Nephron (organoid): ENCODE measurements around the gene CFAP97D1.

Source experiments
- H3K27ac Mint-ChIP-seq, 3 experiments: 2 replicates each; pipeline ENCODE4 v1.8.0; 2020; ENCODE audit warnings: mixed read lengths in 3 of 3, mild to moderate bottlenecking in 2 of 3, moderate library complexity in 1 of 3
- H3K27me3 Mint-ChIP-seq: 2 replicates; pipeline ENCODE4 v1.8.0; 2021; ENCODE audit warnings: low read depth, mild to moderate bottlenecking, moderate library complexity, mixed read lengths
- H3K36me3 Mint-ChIP-seq: 2 replicates; pipeline ENCODE4 v1.8.0; 2020; ENCODE audit warnings: low read depth, mixed read lengths
- H3K4me1 Mint-ChIP-seq: 2 replicates; pipeline ENCODE4 v1.8.0; 2020; ENCODE audit warnings: mixed read lengths
- H3K4me3 Mint-ChIP-seq, 3 experiments: 2 replicates each; pipeline ENCODE4 v1.8.0; 2020; ENCODE audit warnings: mild to moderate bottlenecking in 3 of 3, mixed read lengths in 3 of 3, moderate library complexity in 2 of 3
- H3K9me3 Mint-ChIP-seq: 2 replicates; pipeline ENCODE4 v1.8.0; 2020; ENCODE audit warnings: mixed read lengths
- CTCF ChIP-seq, 3 experiments: fragments of 200-600 bp; sonication (generic); IDR thresholded peaks; one replicate each; pipeline ENCODE4 v1.5.0; 2021; ENCODE audit warnings: antibody characterized with exemption in 3 of 3; ENCODE audit not compliant: unreplicated experiment in 3 of 3

CFAP97D1 gene

DNA sequence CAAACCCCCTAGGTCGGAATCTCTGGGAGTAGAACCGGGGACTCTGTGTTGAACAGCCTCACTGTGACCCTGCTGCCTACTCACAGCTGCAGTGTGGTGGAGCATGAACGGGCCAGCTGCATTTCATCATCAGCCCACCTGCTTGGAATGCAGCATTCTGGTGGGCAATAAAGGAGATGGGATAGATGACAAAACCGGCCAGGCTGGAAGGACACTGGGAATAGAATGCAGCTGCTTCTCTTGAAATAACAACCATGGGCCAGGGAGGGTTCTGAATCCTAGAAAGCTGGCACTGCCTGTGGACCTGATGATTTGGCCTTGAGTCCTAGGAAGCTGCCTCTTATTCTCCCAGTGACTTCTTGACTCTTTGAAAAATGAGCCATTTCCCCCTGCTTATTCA is 23.5 kb downstream of the CFAP97D1 start:
- peak overlapping the region in 2 of 3 experiments; percentile 22 to 29 for H3K27ac Mint-ChIP-seq
- TF ChIP-seq CTCF (IDR thresholded peaks at IDR 0.05; ENCODE audit: unreplicated experiment in 3 of 3): no peak
- no peaks in the 10 kb centered on the region for H3K9me3 Mint-ChIP-seq
- H3K4me3 Mint-ChIP-seq: peak overlapping the region in 1 of 3 experiments; percentile 42
- H3K27me3 Mint-ChIP-seq: no peaks in the 10 kb centered on the region
- H3K36me3 Mint-ChIP-seq: peaks cover 37% of the 10 kb centered on the region
- H3K4me1 Mint-ChIP-seq: peaks cover 21% of the 10 kb centered on the region

- Mint-ChIP-seq H3K9me3 (no peaks in the 10 kb centered on the region), H3K4me3 (no peak overlapping the region), H3K27me3 (no peaks in the 10 kb centered on the region), H3K36me3 (peaks cover 41% of the 10 kb centered on the region), H3K27ac (no peak overlapping the region), H3K4me1 (peaks cover 24% of the 10 kb centered on the region)
- no peak for TF ChIP-seq CTCF (IDR thresholded peaks at IDR 0.05; ENCODE audit: unreplicated experiment in 3 of 3)
These were observed 24.9 kb downstream of the CFAP97D1 start for GRCh38 chr17:43805117-43805516.

GRCh38 chr17:43808076-43808475 is 27.8 kb downstream of the CFAP97D1 start:
- Mint-ChIP-seq H3K4me3 (no peak overlapping the region), H3K27ac (no peak overlapping the region), H3K9me3 (no peaks in the 10 kb centered on the region), H3K27me3 (no peaks in the 10 kb centered on the region), H3K36me3 (peaks cover 35% of the 10 kb centered on the region), H3K4me1 (peaks cover 22% of the 10 kb centered on the region)
- no peak for TF ChIP-seq CTCF (IDR thresholded peaks at IDR 0.05; ENCODE audit: unreplicated experiment in 3 of 3)

GRCh38 chr17:43809121-43809520 is 28.9 kb downstream of the CFAP97D1 start:
- peaks cover 31% of the 10 kb centered on the region for H3K36me3 Mint-ChIP-seq

DNA sequence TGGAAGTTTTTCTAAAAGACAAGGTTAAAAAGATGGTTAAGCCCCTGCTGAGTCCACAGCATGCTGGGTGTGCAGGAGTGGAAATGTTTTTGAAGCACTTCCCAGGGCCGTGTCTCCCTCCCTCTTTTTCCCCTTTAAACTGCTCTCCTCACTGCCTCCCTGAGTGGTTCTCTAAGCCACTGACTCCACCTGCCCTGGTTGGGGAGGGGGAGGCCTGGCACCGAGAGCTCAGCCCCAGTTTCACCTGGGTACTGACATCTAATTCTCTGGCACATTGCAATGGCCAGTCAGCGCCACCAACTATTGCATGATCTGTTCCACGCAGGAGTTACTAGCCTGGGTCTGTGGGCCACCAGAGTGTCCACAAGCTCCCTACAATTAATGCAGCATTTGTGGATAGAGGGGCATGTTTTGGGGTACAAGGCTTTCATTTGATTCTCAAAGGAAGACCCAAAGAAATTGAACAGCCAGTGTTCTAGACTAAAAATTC is 30.0 kb downstream of the CFAP97D1 start:
- Mint-ChIP-seq H3K4me3 (no peak overlapping the region), H3K27ac (no peak overlapping the region), H3K9me3 (no peaks in the 10 kb centered on the region), H3K4me1 (peaks cover 8% of the 10 kb centered on the region), H3K27me3 (no peaks in the 10 kb centered on the region), H3K36me3 (peaks cover 31% of the 10 kb centered on the region)
- TF ChIP-seq CTCF (IDR thresholded peaks at IDR 0.05; ENCODE audit: unreplicated experiment in 3 of 3): no peak

More at GRCh38 chr17:43809121-43809520, 28.9 kb downstream of the CFAP97D1 start:
- no peaks in the 10 kb centered on the region for H3K27me3 Mint-ChIP-seq
- H3K9me3 Mint-ChIP-seq: no peaks in the 10 kb centered on the region
- H3K4me3 Mint-ChIP-seq: no peak overlapping the region
- H3K27ac Mint-ChIP-seq: no peak overlapping the region
- peaks cover 11% of the 10 kb centered on the region for H3K4me1 Mint-ChIP-seq
- TF ChIP-seq CTCF (IDR thresholded peaks at IDR 0.05; ENCODE audit: unreplicated experiment in 3 of 3): no peak

DNA sequence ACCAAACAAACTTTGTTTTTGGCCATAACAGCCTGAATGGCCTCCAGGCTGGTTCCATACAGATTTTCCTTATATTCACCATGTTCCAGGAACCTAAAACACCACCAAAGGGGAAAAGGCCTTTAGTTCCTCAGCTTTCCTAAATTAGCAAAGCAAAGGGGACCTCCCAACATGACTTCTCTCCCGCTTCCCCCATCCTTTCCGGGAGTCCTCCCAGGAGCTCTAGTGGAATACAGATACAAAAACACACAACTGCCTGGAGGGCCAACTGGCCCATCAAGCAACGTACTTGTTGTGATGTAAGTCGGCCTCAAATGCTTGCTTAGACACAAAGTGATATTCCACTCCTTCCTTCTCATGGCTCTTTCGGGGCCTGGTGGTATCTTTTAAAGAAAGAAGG is 30.6 kb downstream of the CFAP97D1 start:
- H3K4me3 Mint-ChIP-seq: no peak overlapping the region
- no peak for TF ChIP-seq CTCF (IDR thresholded peaks at IDR 0.05; ENCODE audit: unreplicated experiment in 3 of 3)
- H3K9me3 Mint-ChIP-seq: no peaks in the 10 kb centered on the region
- no peaks in the 10 kb centered on the region for H3K27me3 Mint-ChIP-seq
- H3K36me3 Mint-ChIP-seq: peaks cover 26% of the 10 kb centered on the region
- peaks cover 8% of the 10 kb centered on the region for H3K4me1 Mint-ChIP-seq
- H3K27ac Mint-ChIP-seq: no peak overlapping the region
